ENCODE measurements around the gene KCNT1.

Gene KCNT1

DNA sequence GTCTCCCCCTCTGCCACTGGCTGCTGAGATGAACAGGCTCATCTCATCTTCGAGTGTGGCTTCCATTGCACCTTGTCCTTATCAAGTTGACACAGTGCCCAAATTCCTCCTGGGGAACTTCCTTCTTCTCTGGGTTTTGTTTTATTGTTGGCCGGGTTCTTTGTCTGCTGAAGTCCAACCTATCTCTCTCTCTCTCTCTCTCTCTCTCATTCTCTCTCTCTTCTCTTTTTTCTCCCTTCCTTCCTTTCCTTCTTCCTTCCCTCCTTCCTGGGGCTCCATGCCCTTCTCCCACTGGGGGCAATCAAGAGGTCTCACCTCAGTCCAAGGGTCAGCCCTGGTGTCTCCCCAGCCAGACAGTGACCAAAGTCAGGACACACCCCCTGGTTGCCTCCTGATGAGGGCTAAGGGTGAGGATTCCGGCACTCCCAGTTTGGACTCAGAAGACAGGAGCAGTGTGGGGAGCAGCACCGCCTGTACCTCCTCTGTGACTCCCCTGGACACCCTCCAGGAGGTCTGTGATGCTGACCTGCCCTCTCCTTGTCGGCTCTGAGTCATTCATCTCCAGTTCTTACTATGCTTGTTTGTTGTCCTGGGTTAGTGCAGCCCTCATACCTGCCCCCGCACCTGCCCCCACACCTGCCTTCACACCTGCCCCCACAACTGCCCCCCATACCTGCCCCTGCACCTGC is 30.7 kb downstream of the KCNT1 start:
- TF ChIP-seq, protein P1, sequence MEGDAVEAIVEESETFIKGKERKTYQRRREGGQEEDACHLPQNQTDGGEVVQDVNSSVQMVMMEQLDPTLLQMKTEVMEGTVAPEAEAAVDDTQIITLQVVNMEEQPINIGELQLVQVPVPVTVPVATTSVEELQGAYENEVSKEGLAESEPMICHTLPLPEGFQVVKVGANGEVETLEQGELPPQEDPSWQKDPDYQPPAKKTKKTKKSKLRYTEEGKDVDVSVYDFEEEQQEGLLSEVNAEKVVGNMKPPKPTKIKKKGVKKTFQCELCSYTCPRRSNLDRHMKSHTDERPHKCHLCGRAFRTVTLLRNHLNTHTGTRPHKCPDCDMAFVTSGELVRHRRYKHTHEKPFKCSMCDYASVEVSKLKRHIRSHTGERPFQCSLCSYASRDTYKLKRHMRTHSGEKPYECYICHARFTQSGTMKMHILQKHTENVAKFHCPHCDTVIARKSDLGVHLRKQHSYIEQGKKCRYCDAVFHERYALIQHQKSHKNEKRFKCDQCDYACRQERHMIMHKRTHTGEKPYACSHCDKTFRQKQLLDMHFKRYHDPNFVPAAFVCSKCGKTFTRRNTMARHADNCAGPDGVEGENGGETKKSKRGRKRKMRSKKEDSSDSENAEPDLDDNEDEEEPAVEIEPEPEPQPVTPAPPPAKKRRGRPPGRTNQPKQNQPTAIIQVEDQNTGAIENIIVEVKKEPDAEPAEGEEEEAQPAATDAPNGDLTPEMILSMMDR (IDR thresholded peaks at IDR 0.05), result no peak

DNA sequence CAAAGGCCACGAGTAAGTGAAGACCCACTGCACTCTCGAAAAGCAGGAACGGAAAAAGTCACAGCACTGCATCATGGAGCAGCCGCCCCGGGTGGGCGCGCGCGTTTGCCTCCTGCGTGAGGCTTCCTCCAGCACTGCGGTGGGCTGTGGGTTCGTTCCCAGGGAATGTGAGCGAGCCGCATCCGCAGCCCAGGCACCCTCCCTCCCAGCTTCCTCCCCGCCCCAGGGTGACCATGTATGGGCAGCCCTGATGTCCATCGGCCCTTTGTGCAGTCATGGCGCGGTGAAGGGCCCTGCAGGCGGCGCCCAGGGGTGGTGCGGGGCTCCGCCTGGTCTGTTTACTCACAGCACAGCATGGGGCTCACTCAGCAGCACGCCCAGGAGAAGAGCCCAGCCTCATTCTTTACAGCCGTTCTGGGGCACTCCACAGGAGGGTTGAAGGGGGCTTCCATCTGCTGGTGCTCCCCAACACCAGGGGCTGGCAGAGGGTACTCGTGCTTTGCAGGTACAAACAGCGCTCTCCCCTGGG is 32.7 kb downstream of the KCNT1 start:
- TF ChIP-seq, protein P1 (IDR thresholded peaks at IDR 0.05), result no peak

DNA sequence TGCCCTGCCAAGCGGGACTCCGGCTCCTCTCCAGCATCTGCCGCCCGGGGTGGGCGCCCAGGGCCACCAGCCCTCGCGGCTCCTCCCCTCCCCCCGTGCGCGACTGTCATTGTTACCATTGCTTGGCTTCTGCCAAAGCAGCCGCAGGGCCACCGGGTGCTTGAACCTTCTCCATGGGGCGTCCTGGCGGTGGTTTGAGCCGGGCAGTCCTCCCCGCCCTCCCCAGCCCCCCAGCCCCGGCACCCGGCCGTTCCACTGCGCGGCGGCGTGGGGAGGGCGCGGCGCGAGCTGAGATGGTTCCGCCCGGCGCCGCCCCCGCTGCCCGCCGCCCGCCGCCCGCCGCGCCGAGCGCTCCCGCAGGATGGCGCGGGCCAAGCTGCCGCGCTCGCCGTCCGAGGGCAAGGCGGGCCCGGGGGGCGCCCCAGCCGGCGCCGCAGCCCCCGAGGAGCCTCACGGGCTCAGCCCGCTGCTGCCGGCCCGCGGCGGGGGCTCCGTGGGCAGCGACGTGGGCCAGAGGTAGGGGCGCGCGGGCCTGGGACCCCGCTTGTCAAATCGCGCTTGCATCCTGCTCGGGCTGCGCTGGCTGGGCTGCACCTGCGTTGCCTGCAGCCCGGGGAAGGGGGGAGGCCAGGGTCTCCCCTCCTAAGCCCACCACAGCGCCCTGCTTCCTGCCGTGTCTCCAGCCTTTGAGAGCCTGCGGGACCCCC is 34.4 kb downstream of the KCNT1 start:
- TF ChIP-seq, protein P1 (IDR thresholded peaks at IDR 0.05), result no peak

DNA sequence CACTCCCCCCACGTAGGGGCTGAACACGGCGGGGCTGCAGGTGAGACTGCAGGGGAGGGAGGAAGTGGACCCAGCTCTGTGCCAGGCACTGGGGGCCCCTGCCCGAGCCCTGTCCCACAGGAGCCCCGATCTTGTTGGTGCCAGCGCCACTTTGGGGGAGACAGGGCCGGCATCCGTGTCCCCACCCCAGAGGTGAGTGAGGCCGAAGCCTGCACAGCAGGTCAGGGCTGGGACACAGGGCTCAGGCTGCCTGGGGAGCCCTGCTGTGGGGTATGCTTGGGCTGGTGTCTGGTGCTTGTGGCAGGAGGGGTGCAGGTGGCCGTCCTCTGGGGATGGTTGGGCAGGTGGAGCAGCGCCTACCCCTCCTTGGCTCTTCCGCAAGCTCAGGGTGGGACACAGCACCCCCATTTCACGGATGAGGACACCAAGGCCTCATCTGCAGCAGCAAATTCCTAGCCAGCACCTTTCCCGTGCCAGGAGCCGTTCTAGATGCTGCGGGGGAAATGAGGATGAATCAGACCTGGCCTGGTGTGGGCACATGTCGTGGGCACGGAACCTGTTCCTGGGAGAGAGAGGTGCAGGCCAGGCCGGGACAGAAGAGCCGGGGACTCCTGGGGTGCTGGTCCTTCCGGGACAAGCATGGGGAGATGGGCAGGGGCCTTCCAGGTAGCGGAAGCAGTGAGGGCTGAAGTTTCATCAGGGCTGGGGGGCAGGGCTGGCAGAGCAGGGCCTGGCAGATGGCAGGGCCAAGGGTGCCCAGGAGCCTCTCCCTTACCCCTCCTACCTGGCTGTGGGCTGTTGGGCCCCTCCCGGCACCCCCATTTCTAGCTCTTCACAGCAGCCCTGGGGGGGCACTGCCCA is 35.2 kb downstream of the KCNT1 start:
- TF ChIP-seq, protein P1 (IDR thresholded peaks at IDR 0.05), result no peak

DNA sequence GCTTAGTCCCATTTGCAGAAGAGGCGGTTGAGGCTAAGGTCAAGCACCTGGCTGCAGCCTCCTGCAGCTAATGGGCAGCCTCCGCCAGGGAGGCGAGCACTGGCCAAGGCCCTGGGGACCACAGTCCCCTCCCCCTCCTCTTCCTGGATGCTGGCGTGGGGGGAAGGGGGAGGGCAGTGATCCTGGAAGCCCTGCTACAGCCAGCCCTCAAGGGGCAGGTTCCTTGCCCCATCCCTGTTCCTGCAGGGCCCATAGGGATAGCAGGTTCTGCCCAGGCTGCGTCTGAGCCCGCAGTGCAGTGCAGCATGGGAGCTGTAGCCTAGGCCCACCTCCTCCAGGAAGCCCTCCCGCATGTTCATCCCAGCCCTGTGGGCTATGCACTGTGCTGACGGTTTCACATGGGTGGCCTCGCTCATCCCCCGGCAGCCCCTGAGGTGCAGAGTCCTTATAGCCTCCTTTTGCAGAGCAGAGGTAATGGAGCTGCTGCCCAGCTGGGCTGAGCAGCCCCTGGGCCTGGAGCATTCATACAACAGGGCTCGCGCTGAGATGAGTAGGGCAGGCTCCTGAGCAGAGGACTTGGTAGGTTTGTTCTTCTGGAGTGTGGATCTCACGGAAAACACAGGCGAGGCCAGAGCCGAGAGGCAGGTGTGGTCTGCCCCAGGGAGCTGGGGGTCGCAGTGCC is 36.0 kb downstream of the KCNT1 start:
- TF ChIP-seq, protein P1 (IDR thresholded peaks at IDR 0.05), result no peak

DNA sequence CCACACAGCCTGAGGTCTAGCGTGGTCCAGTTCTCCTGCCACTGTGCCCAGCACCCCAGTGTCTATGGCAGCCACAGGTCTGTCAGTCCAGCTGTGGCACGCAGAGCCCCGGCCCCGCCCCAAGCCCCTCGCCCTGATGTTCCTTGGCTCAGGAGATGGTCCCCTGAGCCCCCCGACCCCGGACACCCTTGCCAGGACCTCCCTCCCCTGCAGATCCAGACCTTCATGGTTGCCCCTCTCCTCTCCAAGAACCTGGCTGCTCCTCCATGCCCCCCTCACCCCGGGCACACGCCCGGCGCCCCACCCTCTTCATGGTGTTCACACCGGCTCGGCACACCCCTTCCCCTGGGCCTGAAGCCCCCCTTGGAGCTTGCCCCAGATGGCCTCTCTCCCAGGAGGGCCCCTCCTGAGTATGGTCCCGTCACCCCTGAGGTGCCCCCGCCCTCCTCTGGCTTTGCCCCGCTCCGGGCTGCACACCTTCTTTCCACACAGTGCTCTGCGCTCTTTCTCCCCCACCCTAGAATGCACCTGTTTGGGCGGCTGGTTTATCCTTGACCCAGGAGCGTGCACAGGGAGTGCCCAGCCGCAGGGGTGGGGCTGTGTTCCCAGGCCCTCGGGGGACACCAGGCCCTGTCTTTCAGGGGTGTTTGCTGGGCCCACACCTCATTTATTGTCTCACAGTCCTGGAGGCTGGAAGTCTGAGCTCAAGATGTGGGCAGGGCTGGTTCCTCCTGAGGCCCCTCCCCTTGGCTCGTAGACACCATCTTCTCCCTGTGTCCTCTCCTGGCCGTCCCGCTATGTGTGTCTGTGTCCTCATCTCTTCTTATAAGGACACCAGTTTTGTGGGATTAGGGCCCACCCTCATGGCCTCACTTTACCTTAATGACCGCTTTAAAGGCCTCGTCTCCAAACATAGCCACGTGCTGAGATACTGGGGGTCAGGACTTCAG is 37.6 kb downstream of the KCNT1 start:
- TF ChIP-seq, protein P1 (IDR thresholded peaks at IDR 0.05), result no peak
